GM19463 (cell line): Measurements from ENCODE around the gene BIRC6.
"Not testable (repeated sequence)": the region's sequence is repeated elsewhere in the genome, so short reads cannot be mapped to it uniquely, and the experiment has no call there.

ENCODE experiments used
- ATAC-seq: cut with Tn5 transposase; IDR thresholded peaks from one replicate; pipeline ENCODE4 v1.9.1; 2021; ENCODE audit warnings: mild to moderate bottlenecking, moderate library complexity; ENCODE audit not compliant: unreplicated experiment

Gene BIRC6

GRCh38 chr2:32591669-32592463 lies 235.0 kb downstream of the BIRC6 start:
- ATAC-seq, result peak; percentile 81

GRCh38 chr2:32594573-32594972 lies 237.8 kb downstream of the BIRC6 start:
- ATAC-seq, result no peak

- no peak for ATAC-seq
These were observed 254.5 kb downstream of the BIRC6 start for GRCh38 chr2:32611366-32611765.

GRCh38 chr2:32611771-32612170 lies 254.9 kb downstream of the BIRC6 start:
- ATAC-seq, result no peak

- ATAC-seq, result no peak
These were observed 257.3 kb downstream of the BIRC6 start for GRCh38 chr2:32614084-32614483.

GRCh38 chr2:32617599-32618189 lies 260.9 kb downstream of the BIRC6 start:
- no peak for ATAC-seq

GRCh38 chr2:32622570-32623310 lies 265.9 kb downstream of the BIRC6 start:
- no peak for ATAC-seq

- no peak for ATAC-seq
These were observed 266.5 kb downstream of the BIRC6 start for GRCh38 chr2:32623311-32623706.

GRCh38 chr2:32624812-32625211 lies 268.0 kb downstream of the BIRC6 start:
- ATAC-seq, result no peak

- ATAC-seq, result no peak
These were observed 269.9 kb downstream of the BIRC6 start for GRCh38 chr2:32626639-32627221.

GRCh38 chr2:32627441-32627813 lies 270.6 kb downstream of the BIRC6 start:
- peak; percentile 30 for ATAC-seq

GRCh38 chr2:32627814-32628579 lies 271.2 kb downstream of the BIRC6 start, which contains the start of gene TTC27:
TTC27 (plus strand) TSS chr2:32628050; CDS start chr2:32628293, 243 bp downstream.
- ATAC-seq, result peak; percentile 99

GRCh38 chr2:32632089-32632488 lies 275.3 kb downstream of the BIRC6 start:
- no peak for ATAC-seq

- no peak for ATAC-seq
These were observed 276.2 kb downstream of the BIRC6 start for GRCh38 chr2:32633040-32633439.

GRCh38 chr2:32638548-32638947 lies 281.7 kb downstream of the BIRC6 start:
- ATAC-seq, result not testable (repeated sequence)

- ATAC-seq, result no peak
These were observed 284.4 kb downstream of the BIRC6 start for GRCh38 chr2:32641180-32641579.

GRCh38 chr2:32647180-32647651 lies 290.4 kb downstream of the BIRC6 start:
- ATAC-seq, result no peak

- ATAC-seq, result no peak
These were observed 295.9 kb downstream of the BIRC6 start for GRCh38 chr2:32652555-32653209.

- no peak for ATAC-seq
These were observed 299.2 kb downstream of the BIRC6 start for GRCh38 chr2:32656069-32656468.

GRCh38 chr2:32663864-32664263 lies 307.0 kb downstream of the BIRC6 start:
- ATAC-seq, result no peak
